HepG2 (cell line): ENCODE data around the gene USP30. TPM values are rescaled to one million over a fixed set of nuclear protein-coding genes. Genes with fewer than 3 reads are reported as not detected.

Experiments used
- ATAC-seq: fragments of 200-7000 bp; cut with Tn5 transposase; 3 replicates; pipeline ENCODE4 v1.9.1; 2020; ENCODE audit warnings: mild to moderate bottlenecking, moderate library complexity
- BruUV-seq: library from RNA; stranded (reverse); fragments of 400-500 nt; replicated peaks from 2 replicates; lab custom pipeline; 2021; lab: Mats Ljungman, UMichigan
- CTCF ChIA-PET: fragments of 300-600 bp; formaldehyde crosslinking; extraction: SDS; loops from one replicate; lab custom pipeline; 2021; ENCODE audit warnings: low total read pairs, inconsistent platforms, low intra/inter-chr PET ratio; lab: Yijun Ruan, JAX
- POLR2A ChIA-PET: fragments of 350-600 bp; sonication (Branson Sonifier 250); formaldehyde crosslinking; loops from one replicate; lab custom pipeline; 2020; ENCODE audit warnings: antibody characterized with exemption, inconsistent platforms; lab: Yijun Ruan, JAX
- DNase-seq: peaks from one replicate; pipeline ENCODE4 v3.0.0-alpha.2; 2015; ENCODE audit warnings: low spot score
- FAIRE-seq: peaks from 3 replicates; lab custom pipeline; 2011; peaks lifted over from hg19 to GRCh38; lab: Jason Lieb, UNC
- H2AFZ ChIP-seq: one replicate; pipeline ENCODE4 v1.6.1; 2011; ENCODE audit warnings: low read length, inconsistent platforms
- H3K27ac ChIP-seq: fragments of 300-600 bp; 3 replicates; pipeline ENCODE4 v1.8.0; 2011; ENCODE audit warnings: mixed run types, mild to moderate bottlenecking, mixed read lengths, low read length, inconsistent platforms; ENCODE audit not compliant: insufficient read depth; ENCODE audit errors: extremely low read length
- H3K27me3 ChIP-seq, 2 experiments: fragments of 200-600 bp in 1 of 2; 2 replicates in 1 of 2; 3 replicates in 1 of 2; pipeline versions ENCODE4 v1.6.0 to v1.8.0; 2011; ENCODE audit warnings: low read length in 2 of 2, mild to moderate bottlenecking in 2 of 2, moderate library complexity in 2 of 2, inconsistent platforms in 1 of 2; ENCODE audit not compliant: insufficient read depth in 2 of 2, control insufficient read depth in 1 of 2
- H3K36me3 ChIP-seq, 2 experiments: fragments of 200-600 bp in 1 of 2; replicated peaks in 1 of 2; 2 replicates in 1 of 2; 3 replicates in 1 of 2; pipeline versions ENCODE4 v1.5.1 to v1.8.0; 2011; ENCODE audit warnings: low read length in 2 of 2, inconsistent platforms in 1 of 2; ENCODE audit not compliant: insufficient read depth in 2 of 2, control insufficient read depth in 1 of 2
- H3K4me1 ChIP-seq: 2 replicates; pipeline ENCODE4 v1.5.1; 2012; ENCODE audit warnings: low read length, inconsistent platforms; ENCODE audit not compliant: insufficient read depth
- H3K4me2 ChIP-seq: 2 replicates; pipeline ENCODE4 v1.6.0; 2011; ENCODE audit warnings: low read depth, low read length, inconsistent platforms
- H3K4me3 ChIP-seq, 3 experiments: fragments of 200-600 bp in 1 of 3; sonication (generic), shearing (Covaris generic) in 1 of 3; replicated peaks in 1 of 3; 2 replicates each; pipeline ENCODE4 v1.5.1; 2011 to 2016; ENCODE audit warnings: low read length in 3 of 3, inconsistent platforms in 2 of 3, low read depth in 2 of 3, mild to moderate bottlenecking in 2 of 3, control low read depth in 1 of 3, mixed read lengths in 1 of 3; ENCODE audit not compliant: insufficient read depth in 1 of 3
- H3K79me2 ChIP-seq: one replicate; pipeline ENCODE4 v1.6.1; 2011; ENCODE audit warnings: low read length, inconsistent platforms; ENCODE audit not compliant: insufficient read depth
- H3K9ac ChIP-seq: 2 replicates; pipeline ENCODE4 v1.6.0; 2011; ENCODE audit warnings: mild to moderate bottlenecking, low read depth, low read length, inconsistent platforms; ENCODE audit not compliant: insufficient read depth
- H3K9me3 ChIP-seq: 2 replicates; pipeline ENCODE4 v1.5.1; 2012; ENCODE audit warnings: mild to moderate bottlenecking, low read length
- H4K20me1 ChIP-seq: 2 replicates; pipeline ENCODE4 v1.6.0; 2011; ENCODE audit warnings: inconsistent platforms, mild to moderate bottlenecking, low read length, moderate library complexity; ENCODE audit not compliant: insufficient read depth
- EP300 ChIP-seq, 3 experiments: sonication (generic) in 1 of 3; formaldehyde crosslinking in 1 of 3; IDR thresholded peaks; 2 replicates each; pipeline versions ENCODE4 v1.5.1 to v1.6.1; 2011 to 2020; ENCODE audit warnings: low read depth in 2 of 3, low read length in 2 of 3, borderline replicate concordance in 1 of 3, improper control_type of control experiment in 1 of 3, mild to moderate bottlenecking in 1 of 3, missing genetic modification reagents in 1 of 3, moderate library complexity in 1 of 3
- MIER3 ChIP-seq: IDR thresholded peaks from 2 replicates; pipeline ENCODE4 v1.6.1; 2016; ENCODE audit warnings: missing compliant biosample characterization, borderline replicate concordance
- SAP130 ChIP-seq: IDR thresholded peaks from 2 replicates; pipeline ENCODE4 v1.6.1; 2016; ENCODE audit warnings: low read depth
- SRSF9 ChIP-seq: fragments of 200-400 bp; formaldehyde crosslinking; IDR thresholded peaks from 2 replicates; pipeline ENCODE4 v1.6.1; 2018; ENCODE audit warnings: borderline replicate concordance, mild to moderate bottlenecking, low read depth, low read length; ENCODE audit not compliant: insufficient read depth, poor library complexity, severe bottlenecking
- YEATS2 ChIP-seq: sonication (generic); formaldehyde crosslinking; IDR thresholded peaks from 2 replicates; pipeline ENCODE4 v1.4.0; 2020; ENCODE audit warnings: missing genetic modification reagents, borderline replicate concordance
- YEATS4 ChIP-seq: sonication (generic); formaldehyde crosslinking; IDR thresholded peaks from 2 replicates; pipeline ENCODE4 v1.4.0; 2020; ENCODE audit warnings: missing genetic modification reagents, borderline replicate concordance
- ZHX1 ChIP-seq: sonication (generic); formaldehyde crosslinking; IDR thresholded peaks from 2 replicates; pipeline ENCODE4 v1.8.1; 2022; ENCODE audit warnings: low read depth, mild to moderate bottlenecking, missing genetic modification reagents
- ZMYM4 ChIP-seq: sonication (generic); formaldehyde crosslinking; IDR thresholded peaks from 2 replicates; pipeline ENCODE4 v1.8.1; 2023; ENCODE audit warnings: mild to moderate bottlenecking, missing genetic modification reagents
- ZNF256 ChIP-seq: sonication (generic); formaldehyde crosslinking; conservative IDR thresholded peaks from 2 replicates; pipeline ENCODE4 v1.4.0; 2020; ENCODE audit warnings: missing genetic modification reagents
- ZNF513 ChIP-seq: sonication (generic); formaldehyde crosslinking; conservative IDR thresholded peaks from 2 replicates; pipeline ENCODE4 v1.5.0; 2020; ENCODE audit warnings: missing genetic modification reagents
- ZNF644 ChIP-seq: IDR thresholded peaks from 2 replicates; pipeline ENCODE4 v1.6.1; 2016; ENCODE audit warnings: low read depth
- ZNF792 ChIP-seq: IDR thresholded peaks from 2 replicates; pipeline ENCODE4 v1.6.1; 2016
- WGBS: methylation state at CpG from one replicate; pipeline ENCODE4 v1.1.6; 2017; ENCODE audit warnings: low lambda C conversion rate; 5-methylcytosine and 5-hydroxymethylcytosine counted together
- in situ Hi-C: cut with HindIII; loops from 2 replicates; pipeline ENCODE4 v1.10.0; 2017; ENCODE audit warnings: low pct_unique_long_range_greater_than_20kb; ENCODE audit not compliant: extremely low pct_ligation_motif_present
- intact Hi-C: fragments of 100-400 bp; cut with micrococcal nuclease; formaldehyde crosslinking; loops from one replicate; pipeline ENCODE4 v1.10.0; 2022; ENCODE audit not compliant: unreplicated experiment
- polyA plus RNA-seq, 8 experiments: library from polyadenylated mRNA; depleted of rRNA in 3 of 8; stranded (reverse) in 7 of 8; unstranded in 1 of 8; fragments of >200 nt; fragmentation: Illumina TruSeq in 4 of 8; extraction: Trizol in 4 of 8; gene quantifications; 2 replicates each; pipeline versions ENCODE4 v1.2.1 to v1.2.3, GENCODE V29; 2011 to 2016; ENCODE audit warnings: low read depth in 4 of 8, missing spikeins in 1 of 8, mixed read lengths in 1 of 8; ENCODE audit not compliant: insufficient read depth in 1 of 8
- total RNA-seq, 5 experiments: library from RNA; depleted of rRNA; stranded (reverse); fragments of >200 nt; fragmentation: Illumina TruSeq; extraction: Trizol; gene quantifications; 2 replicates each; pipeline ENCODE4 v1.2.3, GENCODE V29; 2016; ENCODE audit warnings: low read depth in 1 of 5

Gene USP30
- total and polyA plus RNA-seq, 2 of the 13 experiments (the other 11 are each of a cell fraction or from before 2014, with no cell fraction given), result 11.2 to 20.8 TPM

GRCh38 chr12:109064143-109064542, 11.8 kb downstream of the USP30 start:
- CTCF ChIA-PET, result no interaction called here
- POLR2A ChIA-PET, result no interaction called here
- BruUV-seq, result no TSS peak
- peak overlapping the region; percentile 80 for H3K27ac ChIP-seq
- peaks cover 35% of the 10 kb centered on the region for H3K4me1 ChIP-seq
- no peak for FAIRE-seq
- no peak for DNase-seq
- H3K79me2 ChIP-seq, result no peaks in the 10 kb centered on the region
- WGBS, result 90% methylated on average over 3 of the region's 3 CpGs
- H2AFZ ChIP-seq, result no peak overlapping the region
- no peaks in the 10 kb centered on the region for H4K20me1 ChIP-seq
- H3K9ac ChIP-seq, result no peak overlapping the region
- no peak for ATAC-seq
- no peaks in the 10 kb centered on the region for H3K9me3 ChIP-seq
- peaks cover 0 to 3% of the 10 kb centered on the region in 2 experiments; a peak in 4 of 5 replicates for H3K36me3 ChIP-seq
- TF ChIP-seq YEATS2 (CRISPR knock-in tag), result no peak
- no peaks in the 10 kb centered on the region for H3K27me3 ChIP-seq
- no peak overlapping the region for H3K4me2 ChIP-seq
- in situ Hi-C loops, result no loop called here
- no peak overlapping the region for H3K4me3 ChIP-seq
- intact Hi-C loops, result no loop called here

- Histone ChIP-seq H3K79me2 (no peaks in the 10 kb centered on the region), H3K4me2 (peak overlapping the region; percentile 73), H3K27me3 (no peaks in the 10 kb centered on the region), H3K4me1 (peaks cover 46% of the 10 kb centered on the region), H3K27ac (peak overlapping the region; percentile 80), H3K36me3 (peaks cover 0 to 4% of the 10 kb centered on the region in 2 experiments; a peak in 3 of 5 replicates), H2AFZ (no peak overlapping the region), H3K9me3 (no peaks in the 10 kb centered on the region), H3K4me3 (peak overlapping the region in 2 of 3 experiments; percentile 14 to 38; a peak in 3 of 6 replicates), H3K9ac (peak overlapping the region; percentile 58), H4K20me1 (no peaks in the 10 kb centered on the region)
- peak; percentile 91 for ATAC-seq
- ChIA-PET POLR2A (interaction anchor here (0.7 to 2.0 kb wide), 5 partner anchors 13 to 33 kb away, joined by 3 to 5 read pairs (median 4); partner anchors contain the start of genes ALKBH2 and USP30), CTCF (no interaction called here)
- in situ Hi-C loops (no loop called here), intact Hi-C loops (no loop called here)
- peak; percentile 84 for DNase-seq
- no TSS peak for BruUV-seq
- WGBS, result 11% methylated on average over 5 of the region's 5 CpGs
- FAIRE-seq, result peak; percentile 99
- TF ChIP-seq YEATS4 (CRISPR knock-in tag) (peak; percentile 77), ZHX1 (no peak), ZNF513 (CRISPR knock-in tag) (no peak), EP300 (IDR thresholded peaks at IDR 0.05; ENCODE audit: low read depth in 2 of 2, low read length in 2 of 2) (0 out of 4 replicates have a peak, but pooled peaks of 1 of the 2 experiments have one; percentile 8), EP300 (CRISPR knock-in tag; IDR thresholded peaks at IDR 0.05; ENCODE audit: borderline replicate concordance) (no peak), SAP130 (peak; percentile 77), ZMYM4 (peak; percentile 31; the same call in 1 of the 2 replicates), ZNF792 (CRISPR knock-in tag) (peak; percentile 64; the same call in 1 of the 2 replicates), ZNF644 (peak; percentile 52), SRSF9 (no peak), MIER3 (CRISPR knock-in tag) (0 out of 2 replicates have a peak, but pooled peaks have one; percentile 8), ZNF256 (CRISPR knock-in tag) (0 out of 2 replicates have a peak, but pooled peaks have one; percentile 16)
These were observed 12.9 kb downstream of the USP30 start for GRCh38 chr12:109065154-109065852.
